B cell (primary cell): ENCODE results near the gene MED22.

Experiments
- CTCF ChIP-seq: fragments of 200-600 bp; IDR thresholded peaks from one replicate; pipeline ENCODE4 v1.8.0; 2022; ENCODE audit warnings: antibody characterized with exemption, mild to moderate bottlenecking
- EZH2 ChIP-seq: IDR thresholded peaks from 2 replicates; pipeline ENCODE4 v1.6.1; 2012; ENCODE audit warnings: borderline replicate concordance, low read depth, mild to moderate bottlenecking, moderate library complexity, low read length; ENCODE audit not compliant: insufficient read depth, poor library complexity, severe bottlenecking

- TF ChIP-seq CTCF = no peak
- no peak for TF ChIP-seq EZH2
These were observed 41.2 kb upstream of the MED22 start for GRCh38 chr9:133389025-133389557.
